K562 (cell line): Measurements from ENCODE around the gene CPE.

Experiments
- CTBP1 ChIP-seq: fragments of 450-650 bp; IDR thresholded peaks from 2 replicates; pipeline ENCODE4 v1.6.1; 2016; ENCODE audit warnings: borderline replicate concordance
- KAT2B ChIP-seq: IDR thresholded peaks from one replicate; pipeline ENCODE4 v1.6.1; 2012; ENCODE audit warnings: low read depth, mild to moderate bottlenecking, control low read depth, inconsistent platforms, low read length, moderate library complexity
- POLR2A ChIP-seq: fragments of 450-650 bp; conservative IDR thresholded peaks from 2 replicates; pipeline ENCODE4 v1.6.1; 2016
- RBBP5 ChIP-seq: fragments of 200-600 bp; sonication (generic); IDR thresholded peaks from 2 replicates; pipeline ENCODE4 v1.6.1; 2012; ENCODE audit warnings: borderline replicate concordance, mild to moderate bottlenecking, low read length, control low read depth, inconsistent platforms; ENCODE audit not compliant: insufficient read depth, poor library complexity, severe bottlenecking
- RBM22 ChIP-seq: fragments of 200-400 bp; formaldehyde crosslinking; IDR thresholded peaks from 2 replicates; pipeline ENCODE4 v1.6.1; 2018; ENCODE audit warnings: low read length, low read depth; ENCODE audit not compliant: poor library complexity, severe bottlenecking
- TF ChIP-seq, protein P1 (sequence below): fragments of 450-650 bp; IDR thresholded peaks from 2 replicates; pipeline ENCODE4 v1.6.1; 2016; ENCODE audit warnings: mild to moderate bottlenecking, moderate library complexity
- TF ChIP-seq, protein P2 (sequence below): sonication (generic); formaldehyde crosslinking; IDR thresholded peaks from 2 replicates; pipeline ENCODE4 v1.8.1; 2023; ENCODE audit warnings: mild to moderate bottlenecking, missing genetic modification reagents
- TF ChIP-seq, protein P3 (sequence below): conservative IDR thresholded peaks from 2 replicates; pipeline ENCODE4 v1.6.1; 2011; ENCODE audit warnings: low read depth, mild to moderate bottlenecking, low read length; ENCODE audit not compliant: control insufficient read depth

DNA sequence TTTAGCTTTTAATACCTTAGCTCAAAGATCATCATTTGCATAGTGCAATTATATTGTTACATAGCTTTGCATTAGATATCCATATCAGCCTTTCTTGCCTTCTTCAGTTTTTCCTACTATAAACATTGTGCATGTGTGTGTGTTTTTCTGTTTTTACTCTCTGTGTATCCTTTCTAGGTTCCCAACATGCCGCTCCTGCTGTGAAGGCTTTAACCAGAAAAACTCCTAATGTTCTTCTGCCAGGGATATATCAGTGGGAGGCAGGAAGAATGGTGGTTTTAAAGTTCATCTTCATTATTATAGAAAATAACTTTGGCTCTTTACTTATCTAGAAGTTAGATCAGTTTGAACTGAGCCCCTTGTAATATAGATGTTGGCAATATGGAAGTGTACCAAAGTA, 61.2 kb downstream of the CPE start:
- no peak for TF ChIP-seq KAT2B
- TF ChIP-seq RBM22, result no peak
- TF ChIP-seq, protein P1, sequence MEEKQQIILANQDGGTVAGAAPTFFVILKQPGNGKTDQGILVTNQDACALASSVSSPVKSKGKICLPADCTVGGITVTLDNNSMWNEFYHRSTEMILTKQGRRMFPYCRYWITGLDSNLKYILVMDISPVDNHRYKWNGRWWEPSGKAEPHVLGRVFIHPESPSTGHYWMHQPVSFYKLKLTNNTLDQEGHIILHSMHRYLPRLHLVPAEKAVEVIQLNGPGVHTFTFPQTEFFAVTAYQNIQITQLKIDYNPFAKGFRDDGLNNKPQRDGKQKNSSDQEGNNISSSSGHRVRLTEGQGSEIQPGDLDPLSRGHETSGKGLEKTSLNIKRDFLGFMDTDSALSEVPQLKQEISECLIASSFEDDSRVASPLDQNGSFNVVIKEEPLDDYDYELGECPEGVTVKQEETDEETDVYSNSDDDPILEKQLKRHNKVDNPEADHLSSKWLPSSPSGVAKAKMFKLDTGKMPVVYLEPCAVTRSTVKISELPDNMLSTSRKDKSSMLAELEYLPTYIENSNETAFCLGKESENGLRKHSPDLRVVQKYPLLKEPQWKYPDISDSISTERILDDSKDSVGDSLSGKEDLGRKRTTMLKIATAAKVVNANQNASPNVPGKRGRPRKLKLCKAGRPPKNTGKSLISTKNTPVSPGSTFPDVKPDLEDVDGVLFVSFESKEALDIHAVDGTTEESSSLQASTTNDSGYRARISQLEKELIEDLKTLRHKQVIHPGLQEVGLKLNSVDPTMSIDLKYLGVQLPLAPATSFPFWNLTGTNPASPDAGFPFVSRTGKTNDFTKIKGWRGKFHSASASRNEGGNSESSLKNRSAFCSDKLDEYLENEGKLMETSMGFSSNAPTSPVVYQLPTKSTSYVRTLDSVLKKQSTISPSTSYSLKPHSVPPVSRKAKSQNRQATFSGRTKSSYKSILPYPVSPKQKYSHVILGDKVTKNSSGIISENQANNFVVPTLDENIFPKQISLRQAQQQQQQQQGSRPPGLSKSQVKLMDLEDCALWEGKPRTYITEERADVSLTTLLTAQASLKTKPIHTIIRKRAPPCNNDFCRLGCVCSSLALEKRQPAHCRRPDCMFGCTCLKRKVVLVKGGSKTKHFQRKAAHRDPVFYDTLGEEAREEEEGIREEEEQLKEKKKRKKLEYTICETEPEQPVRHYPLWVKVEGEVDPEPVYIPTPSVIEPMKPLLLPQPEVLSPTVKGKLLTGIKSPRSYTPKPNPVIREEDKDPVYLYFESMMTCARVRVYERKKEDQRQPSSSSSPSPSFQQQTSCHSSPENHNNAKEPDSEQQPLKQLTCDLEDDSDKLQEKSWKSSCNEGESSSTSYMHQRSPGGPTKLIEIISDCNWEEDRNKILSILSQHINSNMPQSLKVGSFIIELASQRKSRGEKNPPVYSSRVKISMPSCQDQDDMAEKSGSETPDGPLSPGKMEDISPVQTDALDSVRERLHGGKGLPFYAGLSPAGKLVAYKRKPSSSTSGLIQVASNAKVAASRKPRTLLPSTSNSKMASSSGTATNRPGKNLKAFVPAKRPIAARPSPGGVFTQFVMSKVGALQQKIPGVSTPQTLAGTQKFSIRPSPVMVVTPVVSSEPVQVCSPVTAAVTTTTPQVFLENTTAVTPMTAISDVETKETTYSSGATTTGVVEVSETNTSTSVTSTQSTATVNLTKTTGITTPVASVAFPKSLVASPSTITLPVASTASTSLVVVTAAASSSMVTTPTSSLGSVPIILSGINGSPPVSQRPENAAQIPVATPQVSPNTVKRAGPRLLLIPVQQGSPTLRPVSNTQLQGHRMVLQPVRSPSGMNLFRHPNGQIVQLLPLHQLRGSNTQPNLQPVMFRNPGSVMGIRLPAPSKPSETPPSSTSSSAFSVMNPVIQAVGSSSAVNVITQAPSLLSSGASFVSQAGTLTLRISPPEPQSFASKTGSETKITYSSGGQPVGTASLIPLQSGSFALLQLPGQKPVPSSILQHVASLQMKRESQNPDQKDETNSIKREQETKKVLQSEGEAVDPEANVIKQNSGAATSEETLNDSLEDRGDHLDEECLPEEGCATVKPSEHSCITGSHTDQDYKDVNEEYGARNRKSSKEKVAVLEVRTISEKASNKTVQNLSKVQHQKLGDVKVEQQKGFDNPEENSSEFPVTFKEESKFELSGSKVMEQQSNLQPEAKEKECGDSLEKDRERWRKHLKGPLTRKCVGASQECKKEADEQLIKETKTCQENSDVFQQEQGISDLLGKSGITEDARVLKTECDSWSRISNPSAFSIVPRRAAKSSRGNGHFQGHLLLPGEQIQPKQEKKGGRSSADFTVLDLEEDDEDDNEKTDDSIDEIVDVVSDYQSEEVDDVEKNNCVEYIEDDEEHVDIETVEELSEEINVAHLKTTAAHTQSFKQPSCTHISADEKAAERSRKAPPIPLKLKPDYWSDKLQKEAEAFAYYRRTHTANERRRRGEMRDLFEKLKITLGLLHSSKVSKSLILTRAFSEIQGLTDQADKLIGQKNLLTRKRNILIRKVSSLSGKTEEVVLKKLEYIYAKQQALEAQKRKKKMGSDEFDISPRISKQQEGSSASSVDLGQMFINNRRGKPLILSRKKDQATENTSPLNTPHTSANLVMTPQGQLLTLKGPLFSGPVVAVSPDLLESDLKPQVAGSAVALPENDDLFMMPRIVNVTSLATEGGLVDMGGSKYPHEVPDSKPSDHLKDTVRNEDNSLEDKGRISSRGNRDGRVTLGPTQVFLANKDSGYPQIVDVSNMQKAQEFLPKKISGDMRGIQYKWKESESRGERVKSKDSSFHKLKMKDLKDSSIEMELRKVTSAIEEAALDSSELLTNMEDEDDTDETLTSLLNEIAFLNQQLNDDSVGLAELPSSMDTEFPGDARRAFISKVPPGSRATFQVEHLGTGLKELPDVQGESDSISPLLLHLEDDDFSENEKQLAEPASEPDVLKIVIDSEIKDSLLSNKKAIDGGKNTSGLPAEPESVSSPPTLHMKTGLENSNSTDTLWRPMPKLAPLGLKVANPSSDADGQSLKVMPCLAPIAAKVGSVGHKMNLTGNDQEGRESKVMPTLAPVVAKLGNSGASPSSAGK, result no peak
- TF ChIP-seq, protein P2, sequence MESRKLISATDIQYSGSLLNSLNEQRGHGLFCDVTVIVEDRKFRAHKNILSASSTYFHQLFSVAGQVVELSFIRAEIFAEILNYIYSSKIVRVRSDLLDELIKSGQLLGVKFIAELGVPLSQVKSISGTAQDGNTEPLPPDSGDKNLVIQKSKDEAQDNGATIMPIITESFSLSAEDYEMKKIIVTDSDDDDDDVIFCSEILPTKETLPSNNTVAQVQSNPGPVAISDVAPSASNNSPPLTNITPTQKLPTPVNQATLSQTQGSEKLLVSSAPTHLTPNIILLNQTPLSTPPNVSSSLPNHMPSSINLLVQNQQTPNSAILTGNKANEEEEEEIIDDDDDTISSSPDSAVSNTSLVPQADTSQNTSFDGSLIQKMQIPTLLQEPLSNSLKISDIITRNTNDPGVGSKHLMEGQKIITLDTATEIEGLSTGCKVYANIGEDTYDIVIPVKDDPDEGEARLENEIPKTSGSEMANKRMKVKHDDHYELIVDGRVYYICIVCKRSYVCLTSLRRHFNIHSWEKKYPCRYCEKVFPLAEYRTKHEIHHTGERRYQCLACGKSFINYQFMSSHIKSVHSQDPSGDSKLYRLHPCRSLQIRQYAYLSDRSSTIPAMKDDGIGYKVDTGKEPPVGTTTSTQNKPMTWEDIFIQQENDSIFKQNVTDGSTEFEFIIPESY (CRISPR knock-in tag), result no peak
- no peak for TF ChIP-seq RBBP5
- TF ChIP-seq, protein P3, sequence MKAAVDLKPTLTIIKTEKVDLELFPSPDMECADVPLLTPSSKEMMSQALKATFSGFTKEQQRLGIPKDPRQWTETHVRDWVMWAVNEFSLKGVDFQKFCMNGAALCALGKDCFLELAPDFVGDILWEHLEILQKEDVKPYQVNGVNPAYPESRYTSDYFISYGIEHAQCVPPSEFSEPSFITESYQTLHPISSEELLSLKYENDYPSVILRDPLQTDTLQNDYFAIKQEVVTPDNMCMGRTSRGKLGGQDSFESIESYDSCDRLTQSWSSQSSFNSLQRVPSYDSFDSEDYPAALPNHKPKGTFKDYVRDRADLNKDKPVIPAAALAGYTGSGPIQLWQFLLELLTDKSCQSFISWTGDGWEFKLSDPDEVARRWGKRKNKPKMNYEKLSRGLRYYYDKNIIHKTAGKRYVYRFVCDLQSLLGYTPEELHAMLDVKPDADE, result no peak
- TF ChIP-seq CTBP1, result no peak
- TF ChIP-seq POLR2A, result no peak
